Duodenal mucosa (tissue), 2 donors: Measurements from ENCODE around the gene CABCOCO1.
"Not testable (repeated sequence)": the region's sequence is repeated elsewhere in the genome, so short reads cannot be mapped to it uniquely, and the experiment has no call there.

ENCODE experiments used
- H3K27ac ChIP-seq: one replicate; pipeline ENCODE4 v1.7.0; 2013; ENCODE audit warnings: low read depth, low read length
- H3K27me3 ChIP-seq, 2 donors: one replicate each; pipeline ENCODE4 v1.7.0; 2013; ENCODE audit warnings: low read length in 2 of 2, control low read depth in 1 of 2; ENCODE audit not compliant: insufficient read depth in 2 of 2, control insufficient read depth in 1 of 2
- H3K36me3 ChIP-seq, 2 donors: one replicate each; pipeline ENCODE4 v1.7.0; 2013; ENCODE audit warnings: low read length in 2 of 2, control low read depth in 1 of 2; ENCODE audit not compliant: insufficient read depth in 2 of 2, control insufficient read depth in 1 of 2
- H3K4me1 ChIP-seq, 2 donors: one replicate each; pipeline ENCODE4 v1.7.0; 2013; ENCODE audit warnings: low read length in 2 of 2, control low read depth in 1 of 2; ENCODE audit not compliant: insufficient read depth in 2 of 2, control insufficient read depth in 1 of 2
- H3K4me3 ChIP-seq, 2 donors: one replicate each; pipeline ENCODE4 v1.7.0; 2013; ENCODE audit warnings: low read length in 2 of 2, low read depth in 1 of 2
- H3K9ac ChIP-seq, 2 donors: one replicate each; pipeline ENCODE4 v1.7.0; 2013; ENCODE audit warnings: low read length in 2 of 2, low read depth in 1 of 2
- H3K9me3 ChIP-seq, 2 donors: one replicate each; pipeline ENCODE4 v1.7.0; 2013; ENCODE audit warnings: low read length in 2 of 2, control low read depth in 1 of 2; ENCODE audit not compliant: control insufficient read depth in 1 of 2

The CABCOCO1 gene

GRCh38 chr10:61732629-61733278, 70.0 kb downstream of the CABCOCO1 start:
- no peaks in the 10 kb centered on the region for H3K4me1 ChIP-seq
- H3K36me3 ChIP-seq = no peaks in the 10 kb centered on the region
- H3K4me3 ChIP-seq = no peak overlapping the region
- no peak overlapping the region for H3K9ac ChIP-seq
- H3K27me3 ChIP-seq = no peaks in the 10 kb centered on the region
- H3K9me3 ChIP-seq = peaks cover 0 to 3% of the 10 kb centered on the region in 2 donors
- no peak overlapping the region for H3K27ac ChIP-seq

GRCh38 chr10:61733358-61733940, 70.7 kb downstream of the CABCOCO1 start:
- Histone ChIP-seq H3K27me3 (no peaks in the 10 kb centered on the region), H3K9me3 (peaks cover 0 to 3% of the 10 kb centered on the region in 2 donors), H3K4me1 (no peaks in the 10 kb centered on the region), H3K36me3 (no peaks in the 10 kb centered on the region), H3K27ac (no peak overlapping the region), H3K4me3 (no peak overlapping the region), H3K9ac (no peak overlapping the region)

- Histone ChIP-seq H3K27ac (no peak overlapping the region), H3K4me1 (no peaks in the 10 kb centered on the region), H3K27me3 (no peaks in the 10 kb centered on the region), H3K4me3 (no peak overlapping the region), H3K9me3 (peaks cover 0 to 3% of the 10 kb centered on the region in 2 donors), H3K9ac (no peak overlapping the region), H3K36me3 (no peaks in the 10 kb centered on the region)
Measured at GRCh38 chr10:61735882-61736281, 73.2 kb downstream of the CABCOCO1 start.

- H3K4me1 ChIP-seq, H3K36me3 ChIP-seq, H3K9me3 ChIP-seq, H3K9ac ChIP-seq, H3K27ac ChIP-seq, H3K4me3 ChIP-seq, H3K27me3 ChIP-seq: not testable (repeated sequence)
Measured at GRCh38 chr10:61737455-61737854, 74.7 kb downstream of the CABCOCO1 start.

GRCh38 chr10:61742812-61743211, 80.1 kb downstream of the CABCOCO1 start:
- no peak overlapping the region for H3K27ac ChIP-seq
- H3K27me3 ChIP-seq = no peaks in the 10 kb centered on the region
- H3K36me3 ChIP-seq = no peaks in the 10 kb centered on the region
- no peak overlapping the region for H3K4me3 ChIP-seq
- no peak overlapping the region for H3K9ac ChIP-seq
- no peaks in the 10 kb centered on the region for H3K9me3 ChIP-seq
- peaks cover 0 to 6% of the 10 kb centered on the region in 2 donors for H3K4me1 ChIP-seq

GRCh38 chr10:61744469-61744868, 81.7 kb downstream of the CABCOCO1 start:
- no peaks in the 10 kb centered on the region for H3K9me3 ChIP-seq
- no peak overlapping the region for H3K9ac ChIP-seq
- no peak overlapping the region for H3K4me3 ChIP-seq
- no peaks in the 10 kb centered on the region for H3K27me3 ChIP-seq
- no peaks in the 10 kb centered on the region for H3K36me3 ChIP-seq
- no peak overlapping the region for H3K27ac ChIP-seq
- H3K4me1 ChIP-seq = peaks cover 0 to 6% of the 10 kb centered on the region in 2 donors

GRCh38 chr10:61746377-61746776, 83.6 kb downstream of the CABCOCO1 start:
- Histone ChIP-seq H3K4me3 (no peak overlapping the region), H3K4me1 (peaks cover 8 to 16% of the 10 kb centered on the region in 2 donors), H3K9me3 (no peaks in the 10 kb centered on the region), H3K27ac (no peak overlapping the region), H3K27me3 (no peaks in the 10 kb centered on the region), H3K9ac (no peak overlapping the region), H3K36me3 (no peaks in the 10 kb centered on the region)

GRCh38 chr10:61747307-61747706, 84.6 kb downstream of the CABCOCO1 start:
- Histone ChIP-seq H3K9ac (no peak overlapping the region), H3K4me3 (no peak overlapping the region), H3K27ac (no peak overlapping the region), H3K36me3 (no peaks in the 10 kb centered on the region), H3K27me3 (no peaks in the 10 kb centered on the region), H3K4me1 (peaks cover 15 to 25% of the 10 kb centered on the region in 2 donors), H3K9me3 (no peaks in the 10 kb centered on the region)

- Histone ChIP-seq H3K4me1 (peaks cover 21 to 39% of the 10 kb centered on the region in 2 donors), H3K27me3 (no peaks in the 10 kb centered on the region), H3K27ac (no peak overlapping the region), H3K9ac (no peak overlapping the region), H3K36me3 (no peaks in the 10 kb centered on the region), H3K4me3 (no peak overlapping the region), H3K9me3 (no peaks in the 10 kb centered on the region)
Measured at GRCh38 chr10:61749291-61749690, 86.6 kb downstream of the CABCOCO1 start.

GRCh38 chr10:61750943-61751471, 88.3 kb downstream of the CABCOCO1 start:
- Histone ChIP-seq H3K27me3 (no peaks in the 10 kb centered on the region), H3K4me3 (no peak overlapping the region), H3K27ac (peak overlapping the region; percentile 44), H3K9me3 (no peaks in the 10 kb centered on the region), H3K36me3 (no peaks in the 10 kb centered on the region), H3K9ac (no peak overlapping the region), H3K4me1 (peaks cover 29 to 50% of the 10 kb centered on the region in 2 donors)
